Thyroid gland (tissue), 4 donors: ENCODE data around the gene FAM229B. TPM values are rescaled to one million over a fixed set of nuclear protein-coding genes. Genes with fewer than 3 reads are reported as not detected.

Experiments
- DNase-seq, 2 donors: peaks; one replicate each; pipeline ENCODE4 v3.0.0-alpha.2; 2019
- H3K27ac ChIP-seq, 3 donors: fragments of 200-600 bp; sonication (generic); 1 replicate in 2 of 3; 2 replicates in 1 of 3; pipeline ENCODE4 v1.5.1; 2016 to 2019; ENCODE audit warnings: mild to moderate bottlenecking in 1 of 3, moderate library complexity in 1 of 3
- H3K27me3 ChIP-seq: fragments of 200-600 bp; sonication (generic); one replicate; pipeline ENCODE4 v1.5.1; 2019
- H3K36me3 ChIP-seq, 2 donors: fragments of 200-600 bp; sonication (generic); one replicate each; pipeline ENCODE4 v1.5.1; 2016 to 2019
- H3K4me1 ChIP-seq, 2 donors: fragments of 200-600 bp; sonication (generic); one replicate each; pipeline ENCODE4 v1.5.1; 2017 to 2019
- H3K4me3 ChIP-seq, 3 donors: fragments of 200-600 bp; sonication (generic); replicated peaks in 1 of 3; 1 replicate in 2 of 3; 2 replicates in 1 of 3; pipeline ENCODE4 v1.5.1; 2016; ENCODE audit warnings: mild to moderate bottlenecking in 1 of 3
- H3K9me3 ChIP-seq: fragments of 200-600 bp; sonication (generic); one replicate; pipeline ENCODE4 v1.5.1; 2017
- POLR2A ChIP-seq, 2 donors: fragments of 450-650 bp; IDR thresholded peaks; one replicate each; pipeline ENCODE4 v1.6.1; 2017; ENCODE audit warnings: antibody characterized with exemption in 2 of 2, mild to moderate bottlenecking in 2 of 2, moderate library complexity in 1 of 2
- WGBS, 2 donors: methylation state at CpG; one replicate each; pipeline ENCODE4 v1.1.5; 2017; 5-methylcytosine and 5-hydroxymethylcytosine counted together
- intact Hi-C: fragments of 100-400 bp; cut with DNase I; formaldehyde crosslinking; loops from one replicate; pipeline ENCODE4 v1.15.1; 2023
- total RNA-seq, 4 donors: library from RNA; depleted of rRNA; stranded (reverse); fragments of >200 nt; gene quantifications; one replicate each; pipeline ENCODE4 v1.2.3, GENCODE V29; 2016
- TF ChIP-seq, protein P1 (sequence below), 6 experiments: fragments of 200-600 bp in 3 of 6; fragments of 450-650 bp in 3 of 6; sonication (generic) in 3 of 6; IDR thresholded peaks; one replicate each; pipeline ENCODE4 v1.5.1; 2016 to 2019; ENCODE audit warnings: antibody characterized with exemption in 6 of 6, mild to moderate bottlenecking in 2 of 6, inconsistent platforms in 1 of 6, moderate library complexity in 1 of 6

Gene FAM229B
- total RNA-seq, 4 donors from 2014 or later = 8.3 to 29.2 (median 13.9) TPM

DNA sequence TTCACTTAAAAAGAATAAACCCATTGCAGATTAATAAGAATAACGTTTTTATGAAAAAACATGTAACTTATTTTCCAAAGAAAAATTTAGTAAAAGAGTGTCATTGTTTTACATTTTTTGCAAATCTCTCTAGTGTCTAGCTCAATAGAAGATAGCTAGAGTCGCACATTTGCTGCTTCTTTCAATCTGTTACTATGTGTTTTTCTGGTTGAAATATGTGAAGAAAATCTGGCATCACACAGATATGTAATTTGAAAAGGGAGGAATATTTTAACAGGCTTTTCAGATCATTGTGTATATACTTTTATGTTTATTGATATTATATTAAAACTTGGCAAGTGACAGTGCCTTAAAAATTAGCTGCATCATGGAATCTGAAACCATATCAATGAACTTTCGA, 24.4 kb upstream of the FAM229B start:
- Histone ChIP-seq H3K27ac (no peak overlapping the region), H3K4me1 (no peaks in the 10 kb centered on the region), H3K36me3 (no peaks in the 10 kb centered on the region), H3K4me3 (no peak overlapping the region), H3K9me3 (no peaks in the 10 kb centered on the region), H3K27me3 (no peaks in the 10 kb centered on the region)
- no peak for TF ChIP-seq POLR2A (IDR thresholded peaks at IDR 0.05)
- TF ChIP-seq, protein P1, sequence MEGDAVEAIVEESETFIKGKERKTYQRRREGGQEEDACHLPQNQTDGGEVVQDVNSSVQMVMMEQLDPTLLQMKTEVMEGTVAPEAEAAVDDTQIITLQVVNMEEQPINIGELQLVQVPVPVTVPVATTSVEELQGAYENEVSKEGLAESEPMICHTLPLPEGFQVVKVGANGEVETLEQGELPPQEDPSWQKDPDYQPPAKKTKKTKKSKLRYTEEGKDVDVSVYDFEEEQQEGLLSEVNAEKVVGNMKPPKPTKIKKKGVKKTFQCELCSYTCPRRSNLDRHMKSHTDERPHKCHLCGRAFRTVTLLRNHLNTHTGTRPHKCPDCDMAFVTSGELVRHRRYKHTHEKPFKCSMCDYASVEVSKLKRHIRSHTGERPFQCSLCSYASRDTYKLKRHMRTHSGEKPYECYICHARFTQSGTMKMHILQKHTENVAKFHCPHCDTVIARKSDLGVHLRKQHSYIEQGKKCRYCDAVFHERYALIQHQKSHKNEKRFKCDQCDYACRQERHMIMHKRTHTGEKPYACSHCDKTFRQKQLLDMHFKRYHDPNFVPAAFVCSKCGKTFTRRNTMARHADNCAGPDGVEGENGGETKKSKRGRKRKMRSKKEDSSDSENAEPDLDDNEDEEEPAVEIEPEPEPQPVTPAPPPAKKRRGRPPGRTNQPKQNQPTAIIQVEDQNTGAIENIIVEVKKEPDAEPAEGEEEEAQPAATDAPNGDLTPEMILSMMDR (IDR thresholded peaks at IDR 0.05) = no peak
- DNase-seq = no peak
- intact Hi-C loops = no loop called here
- WGBS, 2 donors = 85 to 91% methylated on average over 3 of the region's 3 CpGs

DNA sequence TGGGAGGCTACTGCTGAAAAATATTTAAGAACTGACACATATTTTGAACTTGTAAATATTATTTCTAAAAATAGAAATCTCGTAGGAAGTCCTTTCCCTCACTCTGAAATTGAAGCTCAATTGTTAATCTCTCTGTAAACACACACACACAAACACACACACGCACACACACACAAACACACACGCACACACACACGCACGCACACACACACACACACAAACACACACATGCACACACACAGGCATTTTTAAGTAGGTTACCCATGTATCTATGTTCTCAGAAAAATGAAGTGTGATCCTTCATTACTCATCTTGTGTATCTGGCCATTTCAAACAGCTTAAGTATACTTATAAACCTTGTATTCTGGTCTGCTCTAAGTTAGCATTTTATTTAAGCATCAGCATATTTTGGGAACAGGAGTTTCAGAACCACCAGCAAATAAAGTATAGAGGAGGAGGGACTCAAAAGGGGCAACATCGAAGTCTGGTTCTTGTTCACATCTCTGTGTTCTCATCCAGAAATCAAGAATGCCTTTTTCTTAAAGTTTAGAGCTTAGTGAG, 21.9 kb upstream of the FAM229B start:
- TF ChIP-seq, protein P1 (IDR thresholded peaks at IDR 0.05) = no peak
- no peak for TF ChIP-seq POLR2A (IDR thresholded peaks at IDR 0.05)
- H3K27ac ChIP-seq = no peak overlapping the region
- intact Hi-C loops = no loop called here
- no peaks in the 10 kb centered on the region for H3K9me3 ChIP-seq
- H3K27me3 ChIP-seq = no peaks in the 10 kb centered on the region
- WGBS, 2 donors = 63 to 82% methylated on average over 6 of the region's 6 CpGs
- H3K36me3 ChIP-seq = peaks cover 0 to 5% of the 10 kb centered on the region in 2 donors
- DNase-seq = no peak
- no peaks in the 10 kb centered on the region for H3K4me1 ChIP-seq
- H3K4me3 ChIP-seq = no peak overlapping the region

DNA sequence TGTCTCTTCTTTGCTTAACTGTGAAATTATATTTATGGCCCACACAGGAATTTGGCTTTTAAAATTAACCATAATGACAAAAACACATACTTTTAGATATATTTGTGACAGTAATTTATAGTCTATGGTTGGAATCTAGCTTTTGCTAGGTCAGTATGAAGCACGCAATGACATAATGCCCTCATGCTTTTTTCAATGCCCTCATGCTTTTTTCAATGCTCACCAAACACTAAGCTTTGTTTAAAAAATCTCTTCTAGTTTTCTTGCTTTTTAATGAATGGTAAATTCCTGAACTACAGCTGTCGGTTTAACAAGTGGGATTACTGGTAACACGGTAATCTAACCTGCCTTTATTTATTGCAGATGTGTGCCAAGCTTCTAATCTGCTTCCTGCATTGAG, 20.8 kb upstream of the FAM229B start:
- 80 to 86% methylated on average over 3 of the region's 3 CpGs for WGBS, 2 donors
- H3K27ac ChIP-seq = no peak overlapping the region
- no peak for TF ChIP-seq POLR2A (IDR thresholded peaks at IDR 0.05)
- TF ChIP-seq, protein P1 (IDR thresholded peaks at IDR 0.05) = no peak
- no peak overlapping the region for H3K4me3 ChIP-seq
- H3K36me3 ChIP-seq = peaks cover 6 to 12% of the 10 kb centered on the region in 2 donors
- H3K9me3 ChIP-seq = no peaks in the 10 kb centered on the region
- H3K4me1 ChIP-seq = no peaks in the 10 kb centered on the region
- intact Hi-C loops = no loop called here
- DNase-seq = no peak
- no peaks in the 10 kb centered on the region for H3K27me3 ChIP-seq

DNA sequence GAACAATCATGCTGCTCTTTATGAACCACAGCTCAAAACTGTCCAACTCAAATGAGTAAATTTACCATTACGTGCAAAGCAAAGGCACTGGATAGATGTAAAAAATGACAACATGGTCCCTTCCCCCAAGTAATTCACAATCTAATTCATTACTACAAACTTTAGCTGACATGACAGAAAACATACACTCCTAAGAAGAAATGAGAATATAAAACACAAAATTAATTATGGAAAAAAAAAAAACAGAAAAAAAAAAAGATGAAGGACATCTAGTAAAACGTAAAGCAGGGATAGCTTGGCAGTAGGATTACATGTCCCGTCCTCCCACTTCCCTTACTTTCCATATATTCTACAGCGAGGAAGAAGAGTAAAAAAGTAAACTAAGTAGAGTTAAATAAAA, 5.8 kb upstream of the FAM229B start:
- no peaks in the 10 kb centered on the region for H3K9me3 ChIP-seq
- peaks cover 5 to 21% of the 10 kb centered on the region in 2 donors for H3K36me3 ChIP-seq
- H3K27ac ChIP-seq = no peak overlapping the region
- TF ChIP-seq, protein P1 (IDR thresholded peaks at IDR 0.05) = no peak
- TF ChIP-seq POLR2A (IDR thresholded peaks at IDR 0.05) = no peak
- no peaks in the 10 kb centered on the region for H3K27me3 ChIP-seq
- peaks cover 0 to 3% of the 10 kb centered on the region in 2 donors for H3K4me1 ChIP-seq
- H3K4me3 ChIP-seq = no peak overlapping the region
- WGBS, 2 donors = 94 to 95% methylated on average over 4 of the region's 4 CpGs
- DNase-seq = no peak
- intact Hi-C loops = no loop called here

DNA sequence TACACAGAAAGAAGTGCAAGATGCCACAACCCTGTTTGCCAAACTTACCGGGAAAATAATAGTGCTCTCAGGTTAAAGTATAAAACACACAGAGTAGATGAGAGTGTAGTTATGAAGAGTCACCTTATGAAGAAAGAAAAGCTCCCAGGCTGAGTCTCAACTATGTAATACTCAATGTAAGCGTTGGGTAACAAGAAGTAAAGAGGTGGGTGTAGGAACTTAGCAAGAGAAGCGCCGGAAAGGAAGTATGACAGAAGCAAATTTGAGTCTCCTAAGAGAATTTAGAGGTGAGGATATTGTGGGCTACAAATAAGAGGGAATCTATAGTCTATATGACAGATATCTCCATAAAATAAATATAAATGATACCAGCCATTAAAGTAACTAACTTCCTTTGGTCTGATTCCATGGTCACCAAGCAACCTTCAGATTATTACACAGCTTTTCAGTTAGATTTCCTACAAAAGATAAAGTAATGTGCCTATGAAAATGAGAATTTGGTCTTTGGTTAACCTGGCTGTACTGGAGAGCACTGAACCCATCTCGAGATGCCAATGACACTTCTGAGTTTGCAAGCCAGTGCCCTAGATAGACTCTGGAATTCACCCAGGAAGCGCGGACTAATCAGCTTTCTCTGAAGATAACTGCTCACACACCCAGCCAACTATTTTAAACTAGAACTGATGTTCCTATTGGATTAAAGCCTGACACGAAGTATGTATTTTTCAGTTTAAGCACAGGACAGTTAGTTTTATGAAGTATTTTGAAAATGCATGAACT, 1.9 kb upstream of the FAM229B start:
- intact Hi-C loops = no loop called here
- H3K4me3 ChIP-seq = no peak overlapping the region
- peaks cover 0 to 3% of the 10 kb centered on the region in 2 donors for H3K4me1 ChIP-seq
- peaks cover 0 to 3% of the 10 kb centered on the region in 2 donors for H3K36me3 ChIP-seq
- H3K27me3 ChIP-seq = no peaks in the 10 kb centered on the region
- H3K27ac ChIP-seq = no peak overlapping the region
- no peaks in the 10 kb centered on the region for H3K9me3 ChIP-seq
- DNase-seq = no peak
- 85 to 91% methylated on average over 8 of the region's 8 CpGs for WGBS, 2 donors
- TF ChIP-seq, protein P1 (IDR thresholded peaks at IDR 0.05) = no peak
- no peak for TF ChIP-seq POLR2A (IDR thresholded peaks at IDR 0.05)
